ENCODE results near the gene NPW.

The NPW gene

DNA sequence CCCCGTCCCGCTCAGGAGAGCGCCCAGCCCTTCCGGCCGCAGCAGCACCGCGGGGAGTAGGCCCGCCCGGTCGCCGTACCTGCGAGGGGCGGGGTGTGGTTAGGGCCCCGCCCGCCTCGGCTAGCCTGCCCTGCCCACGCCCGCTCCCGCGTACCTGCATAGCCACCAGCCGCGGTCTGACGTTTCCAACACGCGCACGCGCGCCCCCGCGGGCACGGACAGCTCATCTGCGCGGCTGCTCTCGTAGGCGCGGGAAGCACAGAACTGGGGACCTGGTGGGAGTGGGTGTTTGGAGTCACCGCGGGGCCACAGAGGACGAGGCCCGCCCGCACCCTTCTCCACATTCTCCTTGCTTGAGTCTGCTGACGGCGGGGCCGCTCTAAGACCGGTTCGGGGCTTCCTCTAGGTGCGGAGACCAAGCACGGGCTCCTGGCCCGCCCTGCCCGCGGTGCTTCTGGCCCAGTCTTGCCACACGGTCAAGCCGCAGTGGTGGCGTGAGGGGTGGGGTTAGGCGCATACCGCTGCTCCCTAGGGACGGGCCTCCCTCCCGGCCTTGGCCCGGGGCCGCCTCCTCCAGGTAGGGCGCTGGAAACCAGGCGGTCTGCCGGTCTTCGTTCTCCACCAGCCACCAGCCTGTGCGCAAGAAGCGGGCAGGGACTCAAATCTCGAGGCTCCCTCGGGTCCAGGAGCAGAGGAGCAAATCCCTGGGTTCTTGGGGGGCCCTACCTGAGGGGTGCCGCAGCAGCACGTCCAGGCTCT lies 40.1 kb upstream of the NPW start:
- Histone ChIP-seq H3K36me3 (peaks cover 40% of the 10 kb centered on the region), H3K27me3 (peaks cover 61% of the 10 kb centered on the region), H3K4me3 (ENCODE audit: low read depth in 1 of 2, low read length in 1 of 2) (no peak overlapping the region), H3K9me3 (no peaks in the 10 kb centered on the region), H3K4me1 (ENCODE audit: control insufficient read depth in 1 of 2, insufficient read depth in 1 of 2, low read depth in 1 of 2, low read length in 1 of 2) (peaks cover 9 to 12% of the 10 kb centered on the region in 2 experiments), H3K27ac (no peak overlapping the region)
- TF ChIP-seq, protein P1, sequence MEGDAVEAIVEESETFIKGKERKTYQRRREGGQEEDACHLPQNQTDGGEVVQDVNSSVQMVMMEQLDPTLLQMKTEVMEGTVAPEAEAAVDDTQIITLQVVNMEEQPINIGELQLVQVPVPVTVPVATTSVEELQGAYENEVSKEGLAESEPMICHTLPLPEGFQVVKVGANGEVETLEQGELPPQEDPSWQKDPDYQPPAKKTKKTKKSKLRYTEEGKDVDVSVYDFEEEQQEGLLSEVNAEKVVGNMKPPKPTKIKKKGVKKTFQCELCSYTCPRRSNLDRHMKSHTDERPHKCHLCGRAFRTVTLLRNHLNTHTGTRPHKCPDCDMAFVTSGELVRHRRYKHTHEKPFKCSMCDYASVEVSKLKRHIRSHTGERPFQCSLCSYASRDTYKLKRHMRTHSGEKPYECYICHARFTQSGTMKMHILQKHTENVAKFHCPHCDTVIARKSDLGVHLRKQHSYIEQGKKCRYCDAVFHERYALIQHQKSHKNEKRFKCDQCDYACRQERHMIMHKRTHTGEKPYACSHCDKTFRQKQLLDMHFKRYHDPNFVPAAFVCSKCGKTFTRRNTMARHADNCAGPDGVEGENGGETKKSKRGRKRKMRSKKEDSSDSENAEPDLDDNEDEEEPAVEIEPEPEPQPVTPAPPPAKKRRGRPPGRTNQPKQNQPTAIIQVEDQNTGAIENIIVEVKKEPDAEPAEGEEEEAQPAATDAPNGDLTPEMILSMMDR (IDR thresholded peaks at IDR 0.05): no peak

DNA sequence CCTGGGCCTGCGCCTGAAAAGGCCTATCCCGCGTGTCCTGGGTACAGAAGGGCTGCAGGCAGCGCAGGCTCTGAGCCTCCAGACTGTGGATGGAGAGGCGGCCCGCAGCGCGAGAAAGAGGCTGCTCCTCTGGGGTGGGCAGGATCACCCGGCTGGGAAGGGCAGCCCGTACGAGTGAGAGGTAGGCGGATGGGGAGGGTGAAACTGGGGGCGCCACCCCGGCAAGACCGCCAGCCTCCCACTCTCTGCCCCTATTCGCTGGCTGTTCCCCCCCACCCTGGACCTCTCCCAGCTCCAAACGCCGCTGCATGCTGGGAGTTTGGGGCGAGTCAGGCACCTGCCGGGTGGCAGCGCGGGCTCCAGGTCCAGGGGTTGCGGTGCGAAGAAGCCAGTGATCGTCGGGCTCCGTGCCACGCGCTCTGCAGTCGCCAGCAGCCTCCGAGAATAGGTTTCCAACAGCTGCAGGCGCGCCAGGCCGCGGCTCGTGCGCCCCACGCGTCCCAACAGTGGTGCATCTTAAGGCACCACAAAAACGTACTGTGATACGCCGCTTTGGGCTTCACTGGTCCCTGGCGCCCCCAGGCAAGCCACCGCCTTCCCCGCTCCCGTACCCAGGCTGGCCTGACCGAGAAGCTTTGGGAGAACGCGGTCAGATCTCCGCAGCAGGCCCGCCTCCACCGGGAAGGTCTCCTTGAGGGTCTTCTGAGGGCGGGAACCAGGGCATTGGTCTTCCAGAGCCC lies 39.4 kb upstream of the NPW start:
- Histone ChIP-seq H3K9me3 (no peaks in the 10 kb centered on the region), H3K27me3 (peaks cover 61% of the 10 kb centered on the region), H3K4me3 (ENCODE audit: low read depth in 1 of 2, low read length in 1 of 2) (no peak overlapping the region), H3K36me3 (peaks cover 32% of the 10 kb centered on the region), H3K4me1 (ENCODE audit: control insufficient read depth in 1 of 2, insufficient read depth in 1 of 2, low read depth in 1 of 2, low read length in 1 of 2) (peaks cover 16 to 20% of the 10 kb centered on the region in 2 experiments), H3K27ac (no peak overlapping the region)
- TF ChIP-seq, protein P1 (IDR thresholded peaks at IDR 0.05): no peak

DNA sequence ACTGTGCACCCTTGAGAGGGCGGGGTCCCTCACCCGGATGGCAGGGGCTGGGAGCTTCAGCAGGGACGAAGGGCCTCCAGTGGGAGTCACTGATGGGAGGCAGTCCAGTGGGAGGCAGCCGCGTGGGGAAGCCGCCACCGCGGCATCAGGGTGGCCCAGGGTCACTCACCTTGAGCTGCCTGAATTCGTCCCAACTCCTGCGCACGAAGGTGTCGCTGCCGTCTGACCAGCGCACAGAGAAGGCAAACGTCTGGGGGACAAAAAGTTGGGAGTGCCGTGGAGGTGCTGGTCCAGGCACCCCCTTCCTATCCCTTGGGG lies 38.9 kb upstream of the NPW start:
- TF ChIP-seq, protein P1 (IDR thresholded peaks at IDR 0.05): no peak
- Histone ChIP-seq H3K27me3 (peaks cover 61% of the 10 kb centered on the region), H3K9me3 (no peaks in the 10 kb centered on the region), H3K36me3 (peaks cover 27% of the 10 kb centered on the region), H3K27ac (no peak overlapping the region), H3K4me3 (ENCODE audit: low read depth in 1 of 2, low read length in 1 of 2) (no peak overlapping the region), H3K4me1 (ENCODE audit: control insufficient read depth in 1 of 2, insufficient read depth in 1 of 2, low read depth in 1 of 2, low read length in 1 of 2) (peaks cover 20% of the 10 kb centered on the region in 2 experiments)

DNA sequence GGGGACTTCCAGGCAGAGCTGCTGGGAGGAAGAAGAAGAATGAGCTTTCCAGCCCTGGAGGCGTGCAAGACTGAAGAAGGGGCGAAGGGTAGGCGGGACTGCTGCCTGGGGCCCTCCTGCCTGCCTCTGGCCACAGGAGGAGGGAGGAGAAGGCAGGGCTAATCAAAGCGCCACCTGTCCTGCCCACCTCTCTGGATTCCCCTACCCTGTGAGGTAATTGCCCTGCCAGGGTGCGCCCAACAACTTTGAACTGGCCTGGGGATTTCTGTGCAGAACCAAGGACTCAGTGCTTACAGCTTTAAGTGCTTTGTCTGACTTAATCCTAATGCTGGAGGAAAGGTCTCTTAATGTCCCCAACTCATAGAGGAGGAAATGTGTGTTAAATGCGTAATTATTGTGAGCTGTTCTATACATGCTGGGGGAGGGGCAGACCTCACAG lies 38.2 kb upstream of the NPW start, which contains the start of gene NOXO1:
Gene NOXO1 (minus strand): TSS at position 72 of the 439 bp plus-strand sequence. CDS start 290 bp downstream, outside the sequence.
- Histone ChIP-seq H3K27ac (no peak within 1 kb of the TSS), H3K4me3 (ENCODE audit: low read depth in 1 of 2, low read length in 1 of 2) (no peak within 1 kb of the TSS), H3K27me3 (peaks cover 61% of the 10 kb centered on the region), H3K4me1 (ENCODE audit: control insufficient read depth in 1 of 2, insufficient read depth in 1 of 2, low read depth in 1 of 2, low read length in 1 of 2) (peaks cover 20% of the 10 kb centered on the region in 2 experiments), H3K9me3 (no peaks in the 10 kb centered on the region), H3K36me3 (peaks cover 20% of the 10 kb centered on the region)
- TF ChIP-seq, protein P1 (IDR thresholded peaks at IDR 0.05): no peak

DNA sequence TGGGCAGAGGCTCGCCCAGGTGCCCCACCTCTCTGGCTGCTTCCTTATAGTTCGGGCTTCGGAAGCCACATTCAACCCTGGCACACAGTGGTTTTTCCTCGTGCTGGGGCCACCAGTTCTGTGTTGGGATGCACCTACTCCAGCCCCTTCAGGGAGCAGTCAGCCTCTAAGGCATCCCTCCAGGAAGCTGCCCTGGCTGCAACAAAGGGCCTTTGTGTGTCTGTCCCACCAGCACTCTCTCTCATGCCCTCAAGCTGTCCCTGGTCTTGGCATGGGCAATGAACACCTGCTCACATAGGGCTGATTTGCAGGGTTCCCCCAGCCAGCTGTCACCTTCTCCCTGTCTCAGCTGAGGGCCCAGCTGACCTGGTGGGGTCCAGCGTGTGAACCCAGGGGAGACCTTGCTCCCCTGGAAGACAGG lies 37.6 kb upstream of the NPW start:
- no peak overlapping the region for H3K4me3 ChIP-seq (ENCODE audit: low read depth in 1 of 2, low read length in 1 of 2)

More for the DNA sequence above, 37.6 kb upstream of the NPW start:
- Histone ChIP-seq H3K4me1 (ENCODE audit: control insufficient read depth in 1 of 2, insufficient read depth in 1 of 2, low read depth in 1 of 2, low read length in 1 of 2) (peaks cover 20% of the 10 kb centered on the region in 2 experiments), H3K27me3 (peaks cover 61% of the 10 kb centered on the region), H3K27ac (no peak overlapping the region), H3K36me3 (peaks cover 14% of the 10 kb centered on the region), H3K9me3 (no peaks in the 10 kb centered on the region)
- TF ChIP-seq, protein P1 (IDR thresholded peaks at IDR 0.05): no peak

Data from neutrophil (primary cell).